ENCODE data around the gene AUTS2.

- TF ChIP-seq POLR2A (IDR thresholded peaks at IDR 0.05), result no peak
- no peak for TF ChIP-seq CTCF (IDR thresholded peaks at IDR 0.05)
Observed at GRCh38 chr7:70505468-70505867, 907.2 kb downstream of the AUTS2 start.
